ENCODE data around the gene SLC38A4. TPM values are rescaled to one million over a fixed set of nuclear protein-coding genes. Genes with fewer than 3 reads are reported as not detected.

Gene SLC38A4
- total RNA-seq, 1 experiment from 2014 or later: 0.09 TPM

DNA sequence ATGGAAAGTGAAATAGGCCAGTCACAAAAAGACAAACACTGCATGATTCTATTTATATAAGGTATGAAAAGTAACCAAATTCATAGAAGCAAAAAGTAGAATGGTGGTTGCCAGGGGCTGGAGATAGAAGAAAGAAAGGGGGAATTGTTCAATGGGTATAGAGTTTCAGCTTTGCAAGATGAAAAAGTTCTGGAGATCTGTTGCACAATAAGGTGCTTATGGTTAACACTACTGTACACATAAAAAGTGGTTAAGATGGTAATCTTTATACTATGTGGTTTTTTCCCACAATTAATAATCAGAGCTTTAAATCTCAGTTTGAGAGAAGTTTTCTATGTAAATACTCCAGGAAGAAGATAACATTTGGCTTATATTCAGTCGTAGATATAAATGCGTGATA, 73.4 kb downstream of the SLC38A4 start:
- no peaks in the 10 kb centered on the region; the same call in 1 of the 2 replicates for H3K9me3 ChIP-seq (ENCODE audit: insufficient read depth, low read depth)
- ChIA-PET POLR2A (ENCODE audit: unreplicated experiment) (interaction anchor here (0.6 kb wide), 2 partner anchors 11 to 218 kb away, joined by 3 to 8 read pairs; no protein-coding TSS in a partner anchor), CTCF (no interaction called here)
- no peaks in the 10 kb centered on the region for H3K36me3 ChIP-seq (ENCODE audit: low read depth)
- H2AFZ ChIP-seq: no peak overlapping the region
- H3K27ac ChIP-seq: no peak overlapping the region
- no peaks in the 10 kb centered on the region for H3K27me3 ChIP-seq (ENCODE audit: insufficient read depth, low read depth)
- no peak overlapping the region for H3K4me3 ChIP-seq
- no TSS peak for BruUV-seq (replicated peaks)
- intact Hi-C loops (cut with micrococcal nuclease; ENCODE audit: unreplicated experiment): no loop called here
- no peaks in the 10 kb centered on the region for H3F3A ChIP-seq (ENCODE audit: insufficient read depth, low read depth)
- DNase-seq: peak in 1 of 2 experiments; percentile 70
- H3K9me2 ChIP-seq (ENCODE audit: insufficient read depth): no peaks in the 10 kb centered on the region
- H3K79me2 ChIP-seq (ENCODE audit: low read depth): no peaks in the 10 kb centered on the region
- no peaks in the 10 kb centered on the region for H3K4me1 ChIP-seq (replicated peaks; ENCODE audit: insufficient read depth)
- TF ChIP-seq, protein P1, sequence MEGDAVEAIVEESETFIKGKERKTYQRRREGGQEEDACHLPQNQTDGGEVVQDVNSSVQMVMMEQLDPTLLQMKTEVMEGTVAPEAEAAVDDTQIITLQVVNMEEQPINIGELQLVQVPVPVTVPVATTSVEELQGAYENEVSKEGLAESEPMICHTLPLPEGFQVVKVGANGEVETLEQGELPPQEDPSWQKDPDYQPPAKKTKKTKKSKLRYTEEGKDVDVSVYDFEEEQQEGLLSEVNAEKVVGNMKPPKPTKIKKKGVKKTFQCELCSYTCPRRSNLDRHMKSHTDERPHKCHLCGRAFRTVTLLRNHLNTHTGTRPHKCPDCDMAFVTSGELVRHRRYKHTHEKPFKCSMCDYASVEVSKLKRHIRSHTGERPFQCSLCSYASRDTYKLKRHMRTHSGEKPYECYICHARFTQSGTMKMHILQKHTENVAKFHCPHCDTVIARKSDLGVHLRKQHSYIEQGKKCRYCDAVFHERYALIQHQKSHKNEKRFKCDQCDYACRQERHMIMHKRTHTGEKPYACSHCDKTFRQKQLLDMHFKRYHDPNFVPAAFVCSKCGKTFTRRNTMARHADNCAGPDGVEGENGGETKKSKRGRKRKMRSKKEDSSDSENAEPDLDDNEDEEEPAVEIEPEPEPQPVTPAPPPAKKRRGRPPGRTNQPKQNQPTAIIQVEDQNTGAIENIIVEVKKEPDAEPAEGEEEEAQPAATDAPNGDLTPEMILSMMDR (conservative IDR thresholded peaks at IDR 0.05): no peak
- TF ChIP-seq EZH2 (IDR thresholded peaks at IDR 0.05; ENCODE audit: low read depth): no peak
- no peak overlapping the region for H3K4me2 ChIP-seq
- H4K20me1 ChIP-seq (ENCODE audit: insufficient read depth): no peaks in the 10 kb centered on the region

DNA sequence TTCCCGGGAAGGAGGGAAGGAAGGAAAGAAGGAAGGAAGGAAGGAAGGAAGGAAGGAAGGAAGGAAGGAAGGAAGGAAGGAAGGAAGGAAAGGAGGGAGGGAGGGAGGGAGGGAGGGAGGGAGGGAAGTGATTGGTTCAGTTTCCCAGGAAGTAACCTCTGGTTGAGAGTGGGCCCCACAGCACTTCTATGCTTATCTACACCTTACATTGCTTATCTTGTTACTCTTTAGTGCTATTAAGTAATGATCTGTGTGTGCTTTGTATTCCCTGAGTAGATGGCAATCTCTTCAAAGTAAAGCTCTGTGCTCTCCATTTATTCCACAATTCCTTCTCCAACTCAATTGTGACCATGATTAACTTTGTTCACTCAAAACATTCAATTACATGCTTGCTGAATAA, 74.6 kb downstream of the SLC38A4 start:
- BruUV-seq (replicated peaks): no TSS peak
- Histone ChIP-seq H3K27ac (no peak overlapping the region), H4K20me1 (ENCODE audit: insufficient read depth) (no peaks in the 10 kb centered on the region), H3K36me3 (ENCODE audit: low read depth) (no peaks in the 10 kb centered on the region), H3K9me2 (ENCODE audit: insufficient read depth) (no peaks in the 10 kb centered on the region), H2AFZ (no peak overlapping the region), H3K9me3 (ENCODE audit: insufficient read depth, low read depth) (no peaks in the 10 kb centered on the region; the same call in 1 of the 2 replicates), H3F3A (ENCODE audit: insufficient read depth, low read depth) (no peaks in the 10 kb centered on the region), H3K79me2 (ENCODE audit: low read depth) (no peaks in the 10 kb centered on the region), H3K27me3 (ENCODE audit: insufficient read depth, low read depth) (no peaks in the 10 kb centered on the region), H3K4me1 (replicated peaks; ENCODE audit: insufficient read depth) (no peaks in the 10 kb centered on the region), H3K4me2 (no peak overlapping the region), H3K4me3 (no peak overlapping the region)
- ChIA-PET CTCF (no interaction called here), POLR2A (ENCODE audit: unreplicated experiment) (no interaction called here)
- intact Hi-C loops (cut with micrococcal nuclease; ENCODE audit: unreplicated experiment): no loop called here
- no peak for DNase-seq
- TF ChIP-seq EZH2 (IDR thresholded peaks at IDR 0.05; ENCODE audit: low read depth): no peak
- TF ChIP-seq, protein P1 (conservative IDR thresholded peaks at IDR 0.05): no peak

DNA sequence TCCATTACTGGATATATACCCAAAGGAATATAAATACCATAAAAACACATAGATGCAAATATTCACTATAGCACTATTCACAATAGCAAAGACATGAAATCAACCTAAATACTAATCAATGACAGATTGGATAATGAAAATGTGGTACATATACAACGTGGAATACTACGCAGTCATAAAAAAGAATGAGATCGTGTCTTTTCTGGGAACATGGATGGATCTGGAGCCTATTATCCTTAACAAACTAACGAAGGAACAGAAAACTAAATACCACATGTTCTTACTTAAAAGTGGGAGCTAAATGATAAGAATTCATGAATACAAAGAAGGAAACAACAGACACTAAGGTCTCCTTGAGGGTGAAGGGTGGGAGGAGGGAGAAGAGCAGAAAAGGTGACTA, 76.5 kb downstream of the SLC38A4 start:
- no peak for DNase-seq
- no peaks in the 10 kb centered on the region for H3K4me1 ChIP-seq (replicated peaks; ENCODE audit: insufficient read depth)
- no peak overlapping the region for H3K4me2 ChIP-seq
- ChIA-PET POLR2A (ENCODE audit: unreplicated experiment) (no interaction called here), CTCF (interaction anchor here (0.6 kb wide), 2 partner anchors 70 to 585 kb away, joined by 3 read pairs; no protein-coding TSS in a partner anchor)
- no peaks in the 10 kb centered on the region for H3K27me3 ChIP-seq (ENCODE audit: insufficient read depth, low read depth)
- H2AFZ ChIP-seq: no peak overlapping the region
- H3K79me2 ChIP-seq (ENCODE audit: low read depth): no peaks in the 10 kb centered on the region
- no peaks in the 10 kb centered on the region for H3F3A ChIP-seq (ENCODE audit: insufficient read depth, low read depth)
- no peaks in the 10 kb centered on the region; the same call in 1 of the 2 replicates for H3K9me3 ChIP-seq (ENCODE audit: insufficient read depth, low read depth)
- H4K20me1 ChIP-seq (ENCODE audit: insufficient read depth): no peaks in the 10 kb centered on the region
- H3K36me3 ChIP-seq (ENCODE audit: low read depth): no peaks in the 10 kb centered on the region
- no peak overlapping the region for H3K27ac ChIP-seq
- no TSS peak for BruUV-seq (replicated peaks)
- H3K4me3 ChIP-seq: no peak overlapping the region
- intact Hi-C loops (cut with micrococcal nuclease; ENCODE audit: unreplicated experiment): loop anchor here (1.0 kb wide), 1 partner anchor 15 kb away; no protein-coding TSS in a partner anchor
- TF ChIP-seq, protein P1 (conservative IDR thresholded peaks at IDR 0.05): no peak
- TF ChIP-seq EZH2 (IDR thresholded peaks at IDR 0.05; ENCODE audit: low read depth): no peak
- H3K9me2 ChIP-seq (ENCODE audit: insufficient read depth): no peaks in the 10 kb centered on the region

All from PC-9 (cell line).